ENCODE data around the gene KISS1.

The KISS1 gene

GRCh38 chr1:204194771-204195170 lies 1.5 kb downstream of the KISS1 start:
- no peak for DNase-seq
- intact Hi-C loops (cut with DNase I): no loop called here

DNA sequence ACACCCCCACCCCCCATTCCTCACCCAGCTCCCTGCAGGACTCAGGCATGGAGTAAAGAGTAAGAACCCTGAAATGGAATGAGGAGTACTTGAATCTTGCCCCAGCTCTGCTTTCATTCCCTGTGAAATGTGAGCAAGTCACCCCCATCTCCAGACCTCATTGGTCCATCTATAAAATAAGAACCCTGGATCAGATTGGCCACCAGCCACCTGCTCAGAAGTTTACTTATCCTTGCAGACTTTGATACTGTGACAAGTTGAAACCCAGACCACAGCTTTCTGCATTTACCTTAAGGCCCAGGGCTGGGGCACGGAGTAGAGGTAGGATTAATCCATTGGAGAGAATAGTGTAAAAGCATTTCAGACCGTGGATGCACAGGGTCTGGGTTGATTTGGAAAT lies 2.2 kb downstream of the KISS1 start:
- intact Hi-C loops (cut with DNase I): no loop called here
- DNase-seq: no peak

GRCh38 chr1:204192589-204193352 lies 3.5 kb downstream of the KISS1 start:
- intact Hi-C loops (cut with DNase I): no loop called here
- DNase-seq: no peak

DNA sequence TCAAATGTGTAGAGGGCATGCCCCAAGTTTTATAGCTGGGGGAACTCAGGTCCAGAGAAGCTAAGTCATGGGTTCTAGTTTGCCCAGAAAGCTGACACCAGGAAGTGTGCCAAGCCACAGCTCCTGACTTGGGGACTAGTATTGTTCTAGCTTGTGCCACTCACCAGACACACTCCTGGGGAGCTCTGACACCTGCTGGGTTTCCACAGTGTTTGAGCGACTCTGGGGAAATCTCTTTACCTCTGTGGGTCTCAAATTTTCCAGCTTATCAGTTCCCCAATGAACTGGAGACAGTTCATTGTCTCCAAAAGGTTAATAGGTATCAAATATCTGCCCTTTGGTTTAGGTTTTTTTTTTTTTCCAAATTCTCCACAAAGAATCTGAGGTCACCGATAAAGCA lies 4.2 kb downstream of the KISS1 start:
- DNase-seq: no peak
- intact Hi-C loops (cut with DNase I): no loop called here

GRCh38 chr1:204191456-204191855 lies 4.8 kb downstream of the KISS1 start:
- DNase-seq: peak in 9 of 10 donors; percentile 29 to 89 (median 54)
- intact Hi-C loops (cut with DNase I): no loop called here

- intact Hi-C loops (cut with DNase I): no loop called here
- DNase-seq: no peak
Observed at GRCh38 chr1:204190212-204191211, 5.8 kb downstream of the KISS1 start.

GRCh38 chr1:204188959-204189639 lies 7.2 kb downstream of the KISS1 start:
- intact Hi-C loops (cut with DNase I): no loop called here
- peak in 3 of 10 donors; percentile 21 to 85 (median 24) for DNase-seq

DNA sequence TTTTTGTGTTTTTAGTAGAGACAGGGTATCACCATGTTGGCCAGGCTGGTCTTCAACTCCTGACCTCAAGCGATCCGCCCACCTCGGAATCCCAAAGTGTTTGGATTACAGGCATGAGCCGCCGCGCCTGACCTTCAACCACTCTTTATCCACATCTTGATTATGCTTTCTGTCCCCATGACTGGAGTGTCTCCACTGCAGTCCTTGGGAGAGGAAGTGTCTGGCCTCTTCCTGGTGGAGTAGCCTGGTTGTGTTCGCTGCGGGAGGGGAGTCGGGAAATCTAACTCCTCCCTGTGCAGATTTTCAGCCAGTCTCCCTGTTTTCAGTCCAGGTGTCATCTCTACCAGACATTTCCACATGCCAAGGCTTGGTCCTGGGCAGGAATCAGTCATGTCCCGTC lies 9.7 kb downstream of the KISS1 start:
- intact Hi-C loops (cut with DNase I): no loop called here
- DNase-seq: no peak

DNA sequence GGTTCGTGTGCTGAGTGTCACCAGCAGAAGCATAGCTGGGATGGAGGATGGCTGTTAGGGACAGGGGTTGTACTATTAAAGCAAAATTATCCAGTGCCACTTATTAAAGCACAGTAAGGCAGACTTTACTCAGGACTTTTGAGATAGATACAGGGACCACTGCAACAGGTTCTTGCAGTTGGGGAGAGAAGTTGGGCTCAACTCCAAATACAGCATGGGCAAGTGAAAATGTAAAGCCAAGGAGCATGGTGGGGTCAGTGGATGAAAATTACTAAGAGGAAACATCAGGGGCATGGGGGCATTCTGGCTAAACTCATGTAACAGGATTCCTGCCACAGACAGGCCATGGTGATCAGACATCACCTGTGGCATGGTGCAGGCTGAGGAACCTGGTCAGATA lies 15.2 kb downstream of the KISS1 start:
- no peak for DNase-seq
- intact Hi-C loops (cut with DNase I): no loop called here

GRCh38 chr1:204180133-204180532 lies 16.2 kb downstream of the KISS1 start:
- no peak for DNase-seq
- intact Hi-C loops (cut with DNase I): no loop called here

GRCh38 chr1:204178487-204179281 lies 17.6 kb downstream of the KISS1 start:
- intact Hi-C loops (cut with DNase I): no loop called here
- DNase-seq: no peak

- intact Hi-C loops (cut with DNase I): no loop called here
Observed at GRCh38 chr1:204177133-204177532, 19.2 kb downstream of the KISS1 start.

DNA sequence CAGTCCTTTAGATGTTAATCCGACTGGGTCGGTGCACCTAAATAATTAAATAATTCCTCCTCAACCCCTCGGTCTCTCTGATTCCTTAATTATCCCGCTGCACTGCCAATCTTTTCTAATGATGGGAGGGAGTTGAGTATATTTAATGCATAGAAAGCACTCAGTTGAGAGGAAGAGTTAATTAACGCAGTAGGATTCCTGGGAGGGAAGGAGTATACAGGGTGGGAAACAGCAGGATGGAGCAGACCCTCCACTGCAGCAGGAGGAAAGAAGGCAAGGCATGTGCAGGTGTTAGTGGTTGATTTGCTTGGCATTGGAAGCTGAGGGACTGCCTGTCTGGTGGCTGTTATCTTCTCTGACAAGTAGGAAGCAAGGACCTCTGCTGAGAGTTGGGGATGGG lies 20.2 kb downstream of the KISS1 start:
- DNase-seq: no peak
- intact Hi-C loops (cut with DNase I): no loop called here

More at GRCh38 chr1:204177133-204177532, 19.2 kb downstream of the KISS1 start:
- DNase-seq: no peak

- intact Hi-C loops (cut with DNase I): no loop called here
- no peak for DNase-seq
Observed at GRCh38 chr1:204174958-204175357, 21.3 kb downstream of the KISS1 start.

DNA sequence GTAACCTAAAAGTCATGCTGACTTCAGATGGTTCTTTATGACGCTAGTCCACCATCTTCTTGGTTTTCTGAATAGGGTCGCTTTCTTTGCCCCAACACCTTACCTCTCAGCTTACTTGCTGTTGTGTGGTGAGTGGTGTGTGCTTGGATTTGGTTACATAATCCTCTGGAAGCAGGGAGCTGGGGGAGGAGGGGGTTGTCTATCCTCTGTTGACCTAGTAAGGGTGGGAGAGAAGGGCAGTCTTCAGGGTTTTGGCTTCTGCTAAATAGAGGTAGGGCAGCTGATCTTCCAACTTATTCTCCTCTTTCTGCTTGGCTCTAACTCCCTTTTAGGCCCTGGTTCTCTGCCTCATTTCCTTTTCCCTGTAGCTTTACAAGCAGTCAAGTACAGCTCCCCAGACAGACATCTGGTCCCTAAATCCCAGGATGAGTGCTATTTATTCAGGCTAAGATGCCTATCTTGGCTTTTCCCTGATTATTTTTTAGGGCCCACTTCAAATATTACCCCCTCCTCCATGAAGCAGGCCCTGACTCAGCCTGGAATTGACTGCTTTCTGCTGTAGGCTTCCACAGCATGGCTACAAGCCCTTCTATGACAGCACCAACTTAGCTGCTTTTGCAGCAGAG lies 23.8 kb downstream of the KISS1 start:
- DNase-seq: no peak
- intact Hi-C loops (cut with DNase I): no loop called here

- DNase-seq: no peak
- intact Hi-C loops (cut with DNase I): no loop called here
Observed at GRCh38 chr1:204171751-204172178, 24.5 kb downstream of the KISS1 start.

GRCh38 chr1:204170494-204171155 lies 25.7 kb downstream of the KISS1 start:
- intact Hi-C loops (cut with DNase I): no loop called here

GRCh38 chr1:204169858-204170257 lies 26.4 kb downstream of the KISS1 start:
- no peak for DNase-seq
- intact Hi-C loops (cut with DNase I): loop anchor here (10.0 kb wide), 1 partner anchor 325 kb away; the partner anchor contains the start of gene PIK3C2B

More at GRCh38 chr1:204170494-204171155, 25.7 kb downstream of the KISS1 start:
- DNase-seq: no peak

- intact Hi-C loops (cut with DNase I): loop anchor here (10.0 kb wide), 1 partner anchor 327 kb away; the partner anchor contains the start of gene PIK3C2B
- no peak for DNase-seq
Observed at GRCh38 chr1:204167730-204168129, 28.6 kb downstream of the KISS1 start.

Data from posterior cingulate gyrus (tissue), 11 donors.